T-helper 2 cell treated with Interferon-gamma antibody and Interleukin-4, amounts not matched to agents 100 ng/mL and 5 ng/mL, for 36 hours (primary cell): ENCODE measurements around the gene GOLGA6A. TPM values are rescaled to one million over a fixed set of nuclear protein-coding genes. Genes with fewer than 3 reads are reported as not detected.
"Not testable (repeated sequence)": the region's sequence is repeated elsewhere in the genome, so short reads cannot be mapped to it uniquely, and the experiment has no call there.

Experiments
- intact Hi-C: fragments of 100-400 bp; cut with micrococcal nuclease; formaldehyde crosslinking; loops from one replicate; pipeline ENCODE4 v1.15.1; 2023
- total RNA-seq: library from RNA; stranded (reverse); gene quantifications from 2 replicates; pipeline ENCODE4 v1.2.3, GENCODE V29; 2022

Gene GOLGA6A
- total RNA-seq, 1 donor from 2014 or later = not detected

DNA sequence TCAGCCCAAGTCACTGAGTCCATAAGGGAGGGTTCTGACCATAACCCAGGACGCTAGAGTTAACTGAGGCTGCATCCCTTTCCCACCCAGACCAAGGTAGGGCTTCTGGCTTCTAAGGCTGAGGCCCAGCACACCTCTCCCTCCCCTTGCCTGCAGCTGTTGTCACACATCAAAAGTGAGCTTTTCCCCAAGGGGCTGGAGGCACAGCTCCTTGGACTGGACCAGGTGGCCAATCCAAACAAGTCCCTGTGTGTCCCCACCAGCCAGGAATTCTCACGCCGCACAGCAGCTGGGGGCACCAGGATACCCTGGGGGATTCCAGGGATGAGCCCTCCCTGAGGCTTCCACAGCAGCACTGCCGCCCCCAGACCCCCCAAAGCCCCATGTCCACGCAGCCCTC lies 25.8 kb upstream of the GOLGA6A start:
- intact Hi-C loops = no loop called here

DNA sequence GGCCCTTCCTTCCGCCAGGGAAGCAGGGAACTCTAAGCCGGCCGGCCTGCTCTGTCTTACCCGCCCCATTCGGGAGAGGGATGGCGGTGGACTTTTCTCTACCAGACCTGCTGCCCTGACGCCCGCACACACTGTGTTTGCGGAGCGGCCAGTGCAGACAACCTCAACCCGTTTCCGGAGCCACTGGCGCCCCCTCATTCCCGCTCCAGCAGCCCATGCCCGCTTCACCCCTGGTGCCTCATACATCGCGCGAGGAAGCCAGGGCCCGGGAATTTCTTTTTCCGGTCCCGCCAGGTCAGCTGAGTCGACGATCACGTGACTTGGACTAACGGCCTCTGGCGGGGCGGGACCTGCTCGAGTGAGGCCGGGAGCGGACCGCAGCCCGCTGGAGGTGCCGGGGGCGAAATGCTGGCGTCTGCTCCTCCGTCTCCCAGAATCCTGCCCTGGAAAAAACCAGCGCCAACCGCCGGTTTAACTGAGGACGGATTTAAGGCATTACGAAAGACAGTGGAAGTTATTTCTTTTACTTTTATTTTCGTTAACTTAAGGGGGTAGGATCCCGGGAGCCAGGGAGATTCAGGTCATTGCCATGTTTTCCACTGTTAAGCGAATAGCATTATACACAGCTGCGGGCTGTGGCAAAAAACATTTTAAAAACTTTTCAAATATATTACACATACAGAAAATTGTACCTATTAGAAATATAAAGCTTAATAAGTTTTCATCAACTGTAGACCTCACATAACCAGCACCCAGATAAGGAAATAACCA lies 17.8 kb upstream of the GOLGA6A start:
- intact Hi-C loops = not testable (repeated sequence)

DNA sequence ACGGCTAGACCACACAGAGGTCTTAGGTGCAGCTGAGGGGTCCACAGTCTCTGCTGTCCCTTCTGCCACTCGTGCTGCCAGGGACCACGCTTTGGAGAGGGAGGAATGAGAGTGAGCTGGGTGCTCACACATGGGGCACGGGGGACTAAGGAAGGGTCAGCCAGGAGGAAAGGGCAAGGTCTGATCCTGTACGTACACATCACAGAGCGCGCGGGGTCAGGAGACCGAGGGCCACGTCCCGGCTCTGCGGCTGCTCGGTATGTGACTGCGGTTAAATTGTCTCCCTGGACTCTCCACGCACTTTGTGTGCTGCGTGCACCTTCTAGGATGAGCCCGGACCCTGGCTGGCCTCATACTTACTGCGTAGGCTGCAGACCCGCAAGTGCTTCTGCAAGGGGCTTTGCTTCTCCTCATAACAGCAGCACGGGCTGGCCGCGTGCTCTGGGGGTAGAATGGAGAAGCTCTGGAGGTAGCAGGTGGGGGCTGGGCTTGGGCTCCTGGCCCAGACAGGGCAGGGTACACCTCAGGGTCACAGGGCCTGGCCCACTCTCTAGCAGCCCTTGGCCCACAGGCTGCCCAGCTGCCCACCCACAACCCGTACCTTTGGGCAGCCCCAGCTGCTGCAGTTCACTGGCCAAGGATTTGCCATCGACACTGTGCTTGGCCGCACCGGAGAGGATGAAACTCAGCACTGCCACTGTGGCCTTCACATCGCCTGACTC lies 14.6 kb upstream of the GOLGA6A start:
- intact Hi-C loops = not testable (repeated sequence)

- intact Hi-C loops = not testable (repeated sequence)
Measured at GRCh38 chr15:74095610-74096009, 13.3 kb upstream of the GOLGA6A start.

- intact Hi-C loops = not testable (repeated sequence)
Measured at GRCh38 chr15:74094567-74094966, 12.2 kb upstream of the GOLGA6A start.

DNA sequence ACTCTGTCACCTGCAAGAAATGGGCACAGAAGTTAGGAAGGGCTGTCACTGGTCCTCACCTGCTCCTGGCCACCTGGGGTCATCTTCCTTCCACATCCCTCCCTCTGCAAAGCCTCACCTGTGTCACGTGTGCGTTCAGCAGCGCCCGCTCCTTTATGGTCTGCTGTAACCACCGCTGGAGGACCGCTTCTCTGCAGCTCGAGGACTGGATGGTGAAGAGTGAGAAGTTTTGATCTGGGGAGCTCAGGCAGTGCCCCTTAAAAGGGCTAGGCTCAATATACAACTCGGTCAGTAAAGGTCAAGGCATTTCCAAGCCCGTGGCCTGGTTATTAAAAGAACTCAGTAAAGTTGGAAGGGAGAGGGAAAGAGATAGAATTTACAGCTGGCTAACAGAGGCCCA lies 6.6 kb downstream of the GOLGA6A start:
- intact Hi-C loops = not testable (repeated sequence)

GRCh38 chr15:74072614-74073337 lies 9.6 kb downstream of the GOLGA6A start:
- intact Hi-C loops = not testable (repeated sequence)

DNA sequence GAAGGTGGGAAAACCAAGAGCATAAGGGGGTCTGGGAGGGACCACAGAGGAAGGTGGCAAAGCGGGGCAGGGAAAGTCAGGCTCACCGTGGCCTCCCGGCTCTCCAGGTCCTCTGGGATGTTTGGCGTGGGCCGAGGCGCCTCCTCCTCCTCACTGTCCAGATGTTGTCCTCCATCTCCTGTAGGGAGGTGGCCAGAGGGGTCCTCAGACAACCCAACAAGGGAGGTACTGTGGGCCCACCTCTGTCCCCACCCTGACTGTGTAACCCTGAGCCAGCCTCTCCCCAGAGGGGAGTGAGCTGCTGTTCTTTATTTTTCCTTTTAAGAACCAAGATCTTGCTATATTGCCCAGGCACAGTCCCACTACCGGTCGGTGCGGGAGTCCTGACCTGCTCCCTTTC lies 10.2 kb downstream of the GOLGA6A start:
- intact Hi-C loops = not testable (repeated sequence)

DNA sequence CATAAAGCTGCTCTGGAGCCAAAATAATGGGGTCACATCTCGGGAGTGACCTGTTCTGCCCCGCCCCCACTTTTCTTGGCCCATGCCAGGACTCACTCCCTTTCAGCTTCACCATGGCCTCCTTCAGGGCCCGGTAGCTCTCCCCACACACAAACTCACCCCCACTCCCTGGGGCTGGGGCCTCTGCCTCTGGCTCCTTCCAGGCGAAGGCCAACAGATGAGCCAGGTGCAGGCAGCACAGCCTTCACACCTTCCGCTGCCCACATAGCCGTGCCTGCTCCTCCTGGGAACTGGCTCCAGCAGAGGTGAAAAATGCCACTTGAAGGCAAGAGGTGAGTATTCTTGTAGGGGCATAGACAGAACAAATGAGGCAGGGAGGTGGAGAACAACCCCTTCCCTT lies 10.7 kb downstream of the GOLGA6A start:
- intact Hi-C loops = not testable (repeated sequence)

- intact Hi-C loops = not testable (repeated sequence)
Measured at GRCh38 chr15:74065684-74066411, 16.5 kb downstream of the GOLGA6A start.

GRCh38 chr15:74064822-74065221 lies 17.5 kb downstream of the GOLGA6A start:
- intact Hi-C loops = not testable (repeated sequence)

DNA sequence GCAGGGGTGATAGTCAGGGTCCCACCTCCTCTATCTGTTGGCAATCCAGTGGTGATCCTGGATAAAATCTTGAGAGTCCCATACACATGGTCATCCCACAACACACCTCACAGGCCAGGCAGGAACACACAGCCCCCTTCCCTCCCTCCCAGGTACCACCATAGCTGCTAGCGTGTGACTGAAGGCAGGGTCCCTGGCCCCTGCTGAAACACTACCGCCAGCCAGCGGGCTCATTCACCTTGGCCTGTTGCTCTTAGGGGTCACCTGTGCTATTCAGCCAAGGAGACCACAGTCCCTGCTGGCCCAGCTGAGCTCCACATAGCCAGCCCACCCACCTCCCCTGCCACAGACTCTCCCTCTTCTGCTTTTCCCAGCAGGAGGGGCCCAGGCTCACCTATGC lies 18.2 kb downstream of the GOLGA6A start:
- intact Hi-C loops = not testable (repeated sequence)

GRCh38 chr15:74063425-74064146 lies 18.8 kb downstream of the GOLGA6A start:
- intact Hi-C loops = not testable (repeated sequence)

DNA sequence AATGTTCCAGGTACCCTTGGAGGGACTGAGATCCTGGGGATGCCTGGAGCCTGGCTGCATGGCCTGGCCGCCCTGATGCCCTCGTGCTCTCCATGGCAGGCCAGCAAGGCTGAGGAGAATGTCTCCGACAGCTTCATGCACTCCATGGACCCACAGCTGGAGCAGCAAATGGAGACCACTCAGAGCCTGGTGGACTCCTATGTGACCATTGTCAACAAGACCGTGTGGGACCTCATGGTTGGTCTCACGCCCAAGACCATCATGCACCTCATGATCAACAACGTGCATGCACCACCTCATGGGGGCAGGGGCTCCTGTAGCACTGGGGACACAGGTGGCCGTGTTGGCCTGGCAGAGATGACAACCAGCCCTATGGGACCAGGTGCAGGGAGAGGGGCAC lies 19.7 kb downstream of the GOLGA6A start:
- intact Hi-C loops = no loop called here

GRCh38 chr15:74062236-74062635 lies 20.1 kb downstream of the GOLGA6A start:
- intact Hi-C loops = no loop called here

GRCh38 chr15:74060251-74060650 lies 22.1 kb downstream of the GOLGA6A start:
- intact Hi-C loops = no loop called here

DNA sequence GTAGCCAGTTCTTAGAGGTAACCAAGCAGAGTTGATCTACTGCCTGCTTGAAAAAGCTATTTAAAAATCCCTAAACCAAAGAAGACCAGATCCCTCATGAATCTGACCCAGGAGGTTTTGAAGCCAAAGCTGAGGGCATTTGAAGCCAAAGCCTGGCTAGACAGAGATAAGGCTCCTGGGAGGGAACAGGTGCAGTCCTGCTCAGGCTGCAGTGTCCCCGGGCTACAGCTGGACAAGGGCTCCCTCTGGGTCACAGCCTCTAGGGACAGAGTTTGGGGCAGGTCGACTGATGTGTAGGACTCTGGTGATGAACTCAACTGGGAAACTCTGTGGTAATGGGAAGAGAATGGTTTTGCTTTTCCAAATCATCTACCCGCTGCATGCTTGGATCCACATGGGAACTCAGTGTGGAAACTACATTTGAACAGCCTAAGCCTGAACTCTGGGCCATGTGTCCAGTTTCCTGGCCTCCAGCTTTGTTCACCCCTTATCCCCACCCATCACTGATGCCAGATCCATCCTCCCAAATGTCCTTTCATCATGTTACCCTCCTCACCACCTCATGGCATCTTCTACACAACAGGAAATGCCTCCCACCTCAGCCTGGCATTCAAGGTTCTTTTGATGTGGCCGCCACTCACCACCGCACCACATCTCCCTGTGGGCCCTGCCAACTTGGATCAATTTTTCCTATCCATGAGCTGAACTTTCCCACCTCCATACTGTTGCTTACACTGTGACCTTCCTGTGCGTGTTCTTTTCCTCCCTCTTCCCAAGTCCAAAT lies 23.1 kb downstream of the GOLGA6A start:
- intact Hi-C loops = not testable (repeated sequence)

GRCh38 chr15:74056330-74056729 lies 26.0 kb downstream of the GOLGA6A start:
- intact Hi-C loops = not testable (repeated sequence)

- intact Hi-C loops = no loop called here
Measured at GRCh38 chr15:74055804-74056203, 26.5 kb downstream of the GOLGA6A start.
